Stomach (tissue), 4 donors: ENCODE results near the gene NRTN.

ENCODE experiments used
- EP300 ChIP-seq: sonication (generic); formaldehyde crosslinking; IDR thresholded peaks from one replicate; pipeline ENCODE4 v1.6.1; 2017; ENCODE audit warnings: antibody characterized with exemption
- POLR2A ChIP-seq, 4 donors: fragments of 450-650 bp; IDR thresholded peaks; one replicate each; pipeline ENCODE4 v1.6.1; 2016; ENCODE audit warnings: antibody characterized with exemption in 4 of 4, control low read depth in 2 of 4, mild to moderate bottlenecking in 1 of 4, moderate library complexity in 1 of 4
- POLR2AphosphoS5 ChIP-seq, 3 donors: sonication (generic); formaldehyde crosslinking; IDR thresholded peaks; one replicate each; pipeline ENCODE4 v1.6.1; 2016; ENCODE audit warnings: antibody characterized with exemption in 3 of 3
- TF ChIP-seq, protein P1 (sequence below), 7 experiments: fragments of 450-650 bp in 4 of 7; fragments of 200-600 bp in 3 of 7; sonication (generic) in 3 of 7; IDR thresholded peaks; one replicate each; pipeline ENCODE4 v1.5.1; 2016 to 2019; ENCODE audit warnings: antibody characterized with exemption in 7 of 7, control low read depth in 2 of 7, mild to moderate bottlenecking in 1 of 7

GRCh38 chr19:5782322-5782721 lies 22.5 kb upstream of the NRTN start:
- TF ChIP-seq, protein P1, sequence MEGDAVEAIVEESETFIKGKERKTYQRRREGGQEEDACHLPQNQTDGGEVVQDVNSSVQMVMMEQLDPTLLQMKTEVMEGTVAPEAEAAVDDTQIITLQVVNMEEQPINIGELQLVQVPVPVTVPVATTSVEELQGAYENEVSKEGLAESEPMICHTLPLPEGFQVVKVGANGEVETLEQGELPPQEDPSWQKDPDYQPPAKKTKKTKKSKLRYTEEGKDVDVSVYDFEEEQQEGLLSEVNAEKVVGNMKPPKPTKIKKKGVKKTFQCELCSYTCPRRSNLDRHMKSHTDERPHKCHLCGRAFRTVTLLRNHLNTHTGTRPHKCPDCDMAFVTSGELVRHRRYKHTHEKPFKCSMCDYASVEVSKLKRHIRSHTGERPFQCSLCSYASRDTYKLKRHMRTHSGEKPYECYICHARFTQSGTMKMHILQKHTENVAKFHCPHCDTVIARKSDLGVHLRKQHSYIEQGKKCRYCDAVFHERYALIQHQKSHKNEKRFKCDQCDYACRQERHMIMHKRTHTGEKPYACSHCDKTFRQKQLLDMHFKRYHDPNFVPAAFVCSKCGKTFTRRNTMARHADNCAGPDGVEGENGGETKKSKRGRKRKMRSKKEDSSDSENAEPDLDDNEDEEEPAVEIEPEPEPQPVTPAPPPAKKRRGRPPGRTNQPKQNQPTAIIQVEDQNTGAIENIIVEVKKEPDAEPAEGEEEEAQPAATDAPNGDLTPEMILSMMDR (IDR thresholded peaks at IDR 0.05), result no peak
- TF ChIP-seq POLR2A (IDR thresholded peaks at IDR 0.05), result no peak
- TF ChIP-seq EP300, result no peak
- TF ChIP-seq POLR2AphosphoS5 (IDR thresholded peaks at IDR 0.05), result no peak
